Neuronal stem cell (in vitro differentiated cells): ENCODE results near the gene FRMD1.

ENCODE experiments used
- DNase-seq: peaks from one replicate; pipeline ENCODE4 v3.0.0-alpha.2; 2013; ENCODE audit warnings: low spot score
- H2AFZ ChIP-seq: one replicate; pipeline ENCODE4 v1.6.1; 2013; ENCODE audit warnings: mild to moderate bottlenecking, low read length, inconsistent platforms
- H2AK5ac ChIP-seq: 2 replicates; pipeline ENCODE4 v1.6.1; 2013; ENCODE audit warnings: low read depth, mild to moderate bottlenecking, inconsistent platforms, low read length, moderate library complexity, mixed read lengths
- H2BK120ac ChIP-seq: 2 replicates; pipeline ENCODE4 v1.6.1; 2013; ENCODE audit warnings: low read depth, mild to moderate bottlenecking, inconsistent platforms, low read length, moderate library complexity, mixed read lengths
- H2BK12ac ChIP-seq: one replicate; pipeline ENCODE4 v1.6.1; 2013; ENCODE audit warnings: low read length, inconsistent platforms
- H2BK15ac ChIP-seq: 2 replicates; pipeline ENCODE4 v1.6.1; 2013; ENCODE audit warnings: mild to moderate bottlenecking, low read length, inconsistent platforms, mixed read lengths
- H2BK5ac ChIP-seq: one replicate; pipeline ENCODE4 v1.6.1; 2013; ENCODE audit warnings: inconsistent platforms, mild to moderate bottlenecking, low read length, moderate library complexity
- H3K14ac ChIP-seq: one replicate; pipeline ENCODE4 v1.6.1; 2013; ENCODE audit warnings: low read length, inconsistent platforms
- H3K18ac ChIP-seq: 2 replicates; pipeline ENCODE4 v1.6.1; 2013; ENCODE audit warnings: low read length, inconsistent platforms
- H3K23ac ChIP-seq: 2 replicates; pipeline ENCODE4 v1.6.1; 2013; ENCODE audit warnings: low read depth, mild to moderate bottlenecking, mixed read lengths, low read length, inconsistent platforms; ENCODE audit not compliant: poor library complexity
- H3K27ac ChIP-seq: replicated peaks from 3 replicates; pipeline ENCODE4 v1.5.1; 2013; ENCODE audit warnings: low read length, inconsistent platforms
- H3K27me3 ChIP-seq, 3 experiments: 2 replicates each; pipeline ENCODE4 v1.6.1; 2013; ENCODE audit warnings: low read length in 3 of 3, mild to moderate bottlenecking in 2 of 3, inconsistent platforms in 1 of 3, low read depth in 1 of 3, mixed read lengths in 1 of 3, moderate library complexity in 1 of 3; ENCODE audit not compliant: control insufficient read depth in 3 of 3, insufficient read depth in 3 of 3
- H3K36me3 ChIP-seq, 2 donors: replicated peaks in 1 of 2; 2 replicates each; pipeline ENCODE4 v1.6.1; 2013; ENCODE audit warnings: low read length in 2 of 2; ENCODE audit not compliant: control insufficient read depth in 2 of 2, insufficient read depth in 2 of 2
- H3K4ac ChIP-seq: 2 replicates; pipeline ENCODE4 v1.6.1; 2013; ENCODE audit warnings: inconsistent platforms, mild to moderate bottlenecking, low read length, moderate library complexity
- H3K4me1 ChIP-seq, 2 donors: 1 replicate in 1 of 2; 2 replicates in 1 of 2; pipeline ENCODE4 v1.6.1; 2013; ENCODE audit warnings: low read length in 2 of 2, low read depth in 1 of 2; ENCODE audit not compliant: control insufficient read depth in 2 of 2, insufficient read depth in 1 of 2
- H3K4me2 ChIP-seq: one replicate; pipeline ENCODE4 v1.6.1; 2013; ENCODE audit warnings: mild to moderate bottlenecking, low read length, inconsistent platforms; ENCODE audit not compliant: insufficient read depth, poor library complexity, severe bottlenecking
- H3K4me3 ChIP-seq, 2 donors: 2 replicates each; pipeline ENCODE4 v1.5.1; 2013; ENCODE audit warnings: low read length in 2 of 2, mild to moderate bottlenecking in 2 of 2, inconsistent platforms in 1 of 2, moderate library complexity in 1 of 2
- H3K79me1 ChIP-seq: one replicate; pipeline ENCODE4 v1.6.1; 2013; ENCODE audit warnings: low read depth, mild to moderate bottlenecking, inconsistent platforms, low read length, moderate library complexity
- H3K9ac ChIP-seq: one replicate; pipeline ENCODE4 v1.6.1; 2013; ENCODE audit warnings: mild to moderate bottlenecking, low read depth, low read length, inconsistent platforms; ENCODE audit not compliant: poor library complexity
- H3K9me3 ChIP-seq, 2 donors: replicated peaks in 1 of 2; 2 replicates each; pipeline versions ENCODE3 to v1.6.1; 2013; ENCODE audit warnings: low read length in 2 of 2, mild to moderate bottlenecking in 2 of 2, inconsistent platforms in 1 of 2, low read depth in 1 of 2, mixed read lengths in 1 of 2, moderate library complexity in 1 of 2; ENCODE audit not compliant: control insufficient read depth in 2 of 2, insufficient read depth in 1 of 2
- H4K8ac ChIP-seq: one replicate; pipeline ENCODE4 v1.6.1; 2013; ENCODE audit warnings: low read depth, mild to moderate bottlenecking, inconsistent platforms, low read length, moderate library complexity
- H4K91ac ChIP-seq: one replicate; pipeline ENCODE4 v1.6.1; 2013; ENCODE audit warnings: low read length, low read depth, mild to moderate bottlenecking, inconsistent platforms; ENCODE audit not compliant: poor library complexity
- WGBS, 2 donors: extraction: QIAGEN DNeasy Blood & Tissue Kit; methylation state at CpG; one replicate each; pipeline ENCODE4 v1.1.7; 2013; ENCODE audit warnings: missing lambda C conversion rate in 2 of 2, mixed read lengths in 1 of 2; ENCODE audit not compliant: insufficient read length in 2 of 2, insufficient replicate concordance in 1 of 2; ENCODE audit errors: extremely low coverage in 2 of 2; 5-methylcytosine and 5-hydroxymethylcytosine counted together

FRMD1 gene

GRCh38 chr6:168125429-168126001 is 46.5 kb upstream of the FRMD1 start:
- H3K79me1 ChIP-seq = no peaks in the 10 kb centered on the region
- H2AFZ ChIP-seq = no peak overlapping the region
- peak overlapping the region; percentile 59 for H3K23ac ChIP-seq
- H3K14ac ChIP-seq = no peak overlapping the region
- H3K4me2 ChIP-seq = no peak overlapping the region
- no peaks in the 10 kb centered on the region for H3K27me3 ChIP-seq
- no peaks in the 10 kb centered on the region for H3K36me3 ChIP-seq
- H3K9me3 ChIP-seq = no peaks in the 10 kb centered on the region
- DNase-seq = no peak
- H4K91ac ChIP-seq = no peak overlapping the region
- no peaks in the 10 kb centered on the region for H3K4me1 ChIP-seq
- H3K4ac ChIP-seq = no peak overlapping the region
- H3K27ac ChIP-seq = no peak overlapping the region
- H2BK15ac ChIP-seq = peak overlapping the region; percentile 62
- peak overlapping the region; percentile 46 for H2AK5ac ChIP-seq
- H2BK12ac ChIP-seq = no peak overlapping the region
- no peak overlapping the region for H3K18ac ChIP-seq
- H4K8ac ChIP-seq = no peak overlapping the region
- no CpG with 5 or more reads among the region's 22 CpGs for WGBS, 2 donors
- no peak overlapping the region for H2BK5ac ChIP-seq
- no peak overlapping the region for H3K4me3 ChIP-seq
- H2BK120ac ChIP-seq = no peak overlapping the region
- no peak overlapping the region for H3K9ac ChIP-seq

GRCh38 chr6:168124921-168125320 is 45.9 kb upstream of the FRMD1 start:
- Histone ChIP-seq H4K8ac (no peak overlapping the region), H3K23ac (peak overlapping the region; percentile 70), H3K27ac (no peak overlapping the region), H2BK120ac (no peak overlapping the region), H3K36me3 (no peaks in the 10 kb centered on the region), H2BK15ac (peak overlapping the region; percentile 62), H3K4me1 (no peaks in the 10 kb centered on the region), H2BK5ac (no peak overlapping the region), H4K91ac (no peak overlapping the region), H2AFZ (no peak overlapping the region), H3K9ac (peak overlapping the region; percentile 63), H3K9me3 (no peaks in the 10 kb centered on the region), H3K4ac (no peak overlapping the region), H3K4me2 (no peak overlapping the region), H3K27me3 (no peaks in the 10 kb centered on the region), H2AK5ac (peak overlapping the region; percentile 46), H2BK12ac (no peak overlapping the region), H3K18ac (peak overlapping the region; percentile 27), H3K4me3 (no peak overlapping the region), H3K14ac (no peak overlapping the region), H3K79me1 (no peaks in the 10 kb centered on the region)
- WGBS, 2 donors = no CpG with 5 or more reads among the region's 11 CpGs
- no peak for DNase-seq

GRCh38 chr6:168124158-168124557 is 45.1 kb upstream of the FRMD1 start:
- no CpG with 5 or more reads among the region's 7 CpGs for whole genome bisulfite sequencing, 2 donors
- no peak overlapping the region for H2BK12ac ChIP-seq
- no peak for DNase-seq
- H2BK15ac ChIP-seq = no peak overlapping the region
- H2AK5ac ChIP-seq = no peak overlapping the region
- no peak overlapping the region for H3K4me2 ChIP-seq
- H4K8ac ChIP-seq = no peak overlapping the region
- no peak overlapping the region for H3K23ac ChIP-seq
- H2BK120ac ChIP-seq = no peak overlapping the region
- no peaks in the 10 kb centered on the region for H3K79me1 ChIP-seq
- no peak overlapping the region for H3K4ac ChIP-seq
- no peaks in the 10 kb centered on the region for H3K9me3 ChIP-seq
- H3K18ac ChIP-seq = no peak overlapping the region
- no peak overlapping the region for H4K91ac ChIP-seq
- H3K4me3 ChIP-seq = no peak overlapping the region
- H3K4me1 ChIP-seq = no peaks in the 10 kb centered on the region
- no peaks in the 10 kb centered on the region for H3K27me3 ChIP-seq
- no peak overlapping the region for H3K9ac ChIP-seq
- no peak overlapping the region for H3K14ac ChIP-seq
- H2BK5ac ChIP-seq = no peak overlapping the region
- H3K36me3 ChIP-seq = no peaks in the 10 kb centered on the region
- no peak overlapping the region for H2AFZ ChIP-seq
- H3K27ac ChIP-seq = no peak overlapping the region

- H2BK5ac ChIP-seq = no peak overlapping the region
- H3K9me3 ChIP-seq = peaks cover 0 to 3% of the 10 kb centered on the region in 2 donors
- H3K4ac ChIP-seq = no peak overlapping the region
- no peaks in the 10 kb centered on the region for H3K4me1 ChIP-seq
- no peak overlapping the region for H3K14ac ChIP-seq
- H3K79me1 ChIP-seq = no peaks in the 10 kb centered on the region
- H2BK120ac ChIP-seq = no peak overlapping the region
- no peak for DNase-seq
- no peak overlapping the region for H2BK12ac ChIP-seq
- H2AK5ac ChIP-seq = no peak overlapping the region
- H3K27ac ChIP-seq = no peak overlapping the region
- no peak overlapping the region for H3K23ac ChIP-seq
- H4K91ac ChIP-seq = no peak overlapping the region
- H2BK15ac ChIP-seq = no peak overlapping the region
- H3K36me3 ChIP-seq = no peaks in the 10 kb centered on the region
- no peak overlapping the region for H3K4me3 ChIP-seq
- no peak overlapping the region for H3K4me2 ChIP-seq
- no CpG with 5 or more reads among the region's 8 CpGs for WGBS, 2 donors
- H3K27me3 ChIP-seq = no peaks in the 10 kb centered on the region
- no peak overlapping the region for H3K9ac ChIP-seq
- no peak overlapping the region for H4K8ac ChIP-seq
- no peak overlapping the region for H3K18ac ChIP-seq
- H2AFZ ChIP-seq = no peak overlapping the region
Observed at GRCh38 chr6:168123165-168123911, 44.3 kb upstream of the FRMD1 start.
